NCI-H187 treated with DMSO at 0.1 percent for 48 hours (cell line): ENCODE results near the gene CELSR1.

Experiments
- DNase-seq: peaks from one replicate; lab custom pipeline; 2025; lab: John Stamatoyannopoulos, UW

CELSR1 gene, protein sequence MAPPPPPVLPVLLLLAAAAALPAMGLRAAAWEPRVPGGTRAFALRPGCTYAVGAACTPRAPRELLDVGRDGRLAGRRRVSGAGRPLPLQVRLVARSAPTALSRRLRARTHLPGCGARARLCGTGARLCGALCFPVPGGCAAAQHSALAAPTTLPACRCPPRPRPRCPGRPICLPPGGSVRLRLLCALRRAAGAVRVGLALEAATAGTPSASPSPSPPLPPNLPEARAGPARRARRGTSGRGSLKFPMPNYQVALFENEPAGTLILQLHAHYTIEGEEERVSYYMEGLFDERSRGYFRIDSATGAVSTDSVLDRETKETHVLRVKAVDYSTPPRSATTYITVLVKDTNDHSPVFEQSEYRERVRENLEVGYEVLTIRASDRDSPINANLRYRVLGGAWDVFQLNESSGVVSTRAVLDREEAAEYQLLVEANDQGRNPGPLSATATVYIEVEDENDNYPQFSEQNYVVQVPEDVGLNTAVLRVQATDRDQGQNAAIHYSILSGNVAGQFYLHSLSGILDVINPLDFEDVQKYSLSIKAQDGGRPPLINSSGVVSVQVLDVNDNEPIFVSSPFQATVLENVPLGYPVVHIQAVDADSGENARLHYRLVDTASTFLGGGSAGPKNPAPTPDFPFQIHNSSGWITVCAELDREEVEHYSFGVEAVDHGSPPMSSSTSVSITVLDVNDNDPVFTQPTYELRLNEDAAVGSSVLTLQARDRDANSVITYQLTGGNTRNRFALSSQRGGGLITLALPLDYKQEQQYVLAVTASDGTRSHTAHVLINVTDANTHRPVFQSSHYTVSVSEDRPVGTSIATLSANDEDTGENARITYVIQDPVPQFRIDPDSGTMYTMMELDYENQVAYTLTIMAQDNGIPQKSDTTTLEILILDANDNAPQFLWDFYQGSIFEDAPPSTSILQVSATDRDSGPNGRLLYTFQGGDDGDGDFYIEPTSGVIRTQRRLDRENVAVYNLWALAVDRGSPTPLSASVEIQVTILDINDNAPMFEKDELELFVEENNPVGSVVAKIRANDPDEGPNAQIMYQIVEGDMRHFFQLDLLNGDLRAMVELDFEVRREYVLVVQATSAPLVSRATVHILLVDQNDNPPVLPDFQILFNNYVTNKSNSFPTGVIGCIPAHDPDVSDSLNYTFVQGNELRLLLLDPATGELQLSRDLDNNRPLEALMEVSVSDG (N-terminal part only)

DNA sequence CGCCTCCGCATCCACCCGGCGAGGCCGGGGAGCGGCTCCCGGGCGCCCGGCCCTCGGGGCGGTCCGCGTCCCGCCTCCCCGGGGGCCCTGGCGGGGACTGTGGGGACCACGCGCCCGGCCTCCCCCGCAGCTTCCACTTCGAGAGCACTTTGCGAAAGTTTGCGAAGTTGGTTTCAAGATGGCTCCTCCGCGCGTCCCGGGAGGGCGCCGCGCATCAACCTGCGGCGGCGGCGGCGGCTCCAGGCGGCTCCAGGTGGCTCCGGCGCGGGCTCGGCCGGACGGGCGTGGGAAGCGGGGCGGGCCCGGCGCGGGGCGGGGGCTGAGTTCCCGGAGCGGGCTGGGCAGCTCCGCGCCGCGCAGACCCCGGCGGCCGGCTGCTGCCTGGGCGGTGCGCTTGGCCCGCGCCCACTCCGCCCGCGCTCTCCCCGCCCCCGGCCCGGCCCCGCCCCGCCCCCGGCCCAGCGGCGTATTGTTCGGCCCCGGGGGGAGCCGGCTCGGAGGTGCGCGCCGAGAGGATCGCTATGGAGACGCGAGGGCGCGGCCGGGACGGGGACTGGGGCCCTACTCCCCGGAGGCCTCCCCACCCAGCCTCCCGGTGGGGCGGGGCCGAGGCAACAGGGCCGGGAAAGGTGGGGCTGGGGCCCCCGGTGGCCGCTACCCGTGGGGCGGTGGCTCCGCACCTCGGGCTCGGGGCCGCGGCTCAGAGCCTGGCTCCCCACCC, at the start of gene CELSR1:
Gene CELSR1, minus strand, starts transcription at position 396 of the 721 bp plus-strand sequence. CDS start 450 bp downstream, outside the sequence.
- DNase-seq: no peak

DNA sequence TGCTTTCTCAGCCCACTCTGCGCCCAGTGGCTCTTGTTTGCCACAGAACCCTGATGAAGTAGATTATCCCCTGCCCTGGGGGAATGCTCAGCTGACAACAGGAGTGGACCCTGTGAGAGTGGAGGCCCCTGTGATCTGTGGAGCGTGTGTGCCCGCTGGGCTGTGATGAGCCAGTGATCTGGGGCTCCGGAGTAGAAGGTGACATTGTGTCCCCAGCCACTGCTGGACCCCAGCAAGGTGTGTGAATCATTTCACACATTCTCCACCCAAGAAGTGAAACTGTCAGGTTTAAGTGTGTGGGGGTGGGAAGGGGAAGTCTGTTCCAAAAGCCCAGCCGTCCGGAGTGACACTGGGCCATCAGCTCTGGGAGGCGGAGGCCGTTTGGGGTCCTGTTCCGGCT, 49.6 kb upstream of the CELSR1 start:
- DNase-seq: no peak

DNA sequence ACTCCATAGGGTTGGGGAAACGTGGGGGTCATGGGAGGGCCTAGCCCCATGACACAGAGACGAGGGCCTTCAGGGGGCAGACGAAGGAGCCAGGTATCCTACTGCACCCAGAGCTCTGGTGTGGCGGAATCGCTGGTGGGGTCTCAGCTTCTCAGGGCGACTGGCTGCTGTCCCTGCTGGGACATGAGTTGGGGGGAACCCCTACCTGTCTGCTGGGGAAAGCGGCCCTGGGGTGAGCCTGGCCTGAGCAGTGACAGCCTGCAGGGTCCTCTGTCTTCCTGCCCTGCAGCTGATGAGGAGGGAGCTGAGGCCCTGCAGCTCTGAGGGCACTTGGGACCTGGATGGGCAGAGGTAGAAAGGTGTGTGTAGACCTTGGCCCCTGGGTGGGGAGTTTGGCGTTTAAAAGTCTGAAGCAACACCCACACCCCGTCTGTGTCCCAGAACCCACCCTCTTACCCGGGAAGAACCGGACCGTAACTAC, 49.2 kb upstream of the CELSR1 start:
- DNase-seq: no peak

DNA sequence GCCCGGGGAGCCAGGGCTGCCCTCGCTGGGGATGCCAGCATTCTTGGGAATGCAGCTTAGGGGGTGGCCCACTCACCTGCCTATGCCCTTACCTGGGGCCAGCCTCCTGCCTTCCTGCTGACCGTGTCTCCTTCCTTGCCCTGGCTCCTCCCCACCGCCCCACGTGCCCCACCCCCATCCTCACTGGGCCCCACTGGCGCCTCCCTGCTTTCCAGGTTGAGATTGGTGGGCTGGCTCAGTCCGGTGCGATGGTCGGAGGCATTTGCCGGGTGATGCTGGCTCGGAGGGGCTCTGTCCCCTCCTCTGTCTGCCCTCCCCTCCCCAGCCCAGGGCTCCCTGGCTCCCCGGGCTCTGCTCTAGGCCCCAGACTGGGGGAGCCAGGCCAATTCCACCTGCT, 48.7 kb upstream of the CELSR1 start:
- DNase-seq: no peak

DNA sequence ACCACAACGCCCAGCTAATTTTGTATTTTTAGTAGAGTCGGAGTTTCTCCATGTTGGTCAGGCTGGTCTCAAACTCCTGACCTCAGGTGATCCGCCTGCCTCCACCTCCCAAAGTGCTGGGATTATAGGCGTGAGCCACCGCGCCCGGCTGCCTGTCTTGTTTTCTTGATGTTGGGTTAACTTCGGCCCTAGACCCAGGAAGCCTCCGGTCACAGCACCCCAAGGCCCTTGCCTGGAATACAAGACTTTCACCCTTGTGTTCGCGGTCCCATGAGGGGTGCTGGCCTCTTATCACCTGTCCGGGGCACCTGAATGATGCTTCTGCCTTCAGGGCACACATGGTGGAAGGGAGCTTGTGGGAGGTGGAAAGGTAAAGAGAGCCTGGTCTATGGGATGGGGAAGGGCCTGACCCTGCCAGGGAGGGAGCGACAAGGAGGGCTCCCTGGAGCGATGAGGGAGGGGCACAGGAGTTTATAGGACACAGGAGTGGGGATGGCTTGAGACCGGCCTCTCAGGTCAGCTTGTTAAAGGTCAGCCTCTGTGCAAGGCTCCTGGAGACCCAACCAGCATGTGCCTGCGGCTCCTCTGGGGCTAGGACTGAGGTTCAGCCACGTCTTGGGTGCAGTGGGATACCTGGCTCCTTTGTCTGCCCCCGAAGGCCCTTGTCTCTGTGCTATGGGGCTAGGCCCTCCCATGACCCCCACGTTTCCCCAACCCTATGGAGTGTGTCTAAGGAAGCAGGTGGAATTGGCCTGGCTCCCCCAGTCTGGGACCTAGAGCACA, 48.1 kb upstream of the CELSR1 start:
- no peak for DNase-seq

DNA sequence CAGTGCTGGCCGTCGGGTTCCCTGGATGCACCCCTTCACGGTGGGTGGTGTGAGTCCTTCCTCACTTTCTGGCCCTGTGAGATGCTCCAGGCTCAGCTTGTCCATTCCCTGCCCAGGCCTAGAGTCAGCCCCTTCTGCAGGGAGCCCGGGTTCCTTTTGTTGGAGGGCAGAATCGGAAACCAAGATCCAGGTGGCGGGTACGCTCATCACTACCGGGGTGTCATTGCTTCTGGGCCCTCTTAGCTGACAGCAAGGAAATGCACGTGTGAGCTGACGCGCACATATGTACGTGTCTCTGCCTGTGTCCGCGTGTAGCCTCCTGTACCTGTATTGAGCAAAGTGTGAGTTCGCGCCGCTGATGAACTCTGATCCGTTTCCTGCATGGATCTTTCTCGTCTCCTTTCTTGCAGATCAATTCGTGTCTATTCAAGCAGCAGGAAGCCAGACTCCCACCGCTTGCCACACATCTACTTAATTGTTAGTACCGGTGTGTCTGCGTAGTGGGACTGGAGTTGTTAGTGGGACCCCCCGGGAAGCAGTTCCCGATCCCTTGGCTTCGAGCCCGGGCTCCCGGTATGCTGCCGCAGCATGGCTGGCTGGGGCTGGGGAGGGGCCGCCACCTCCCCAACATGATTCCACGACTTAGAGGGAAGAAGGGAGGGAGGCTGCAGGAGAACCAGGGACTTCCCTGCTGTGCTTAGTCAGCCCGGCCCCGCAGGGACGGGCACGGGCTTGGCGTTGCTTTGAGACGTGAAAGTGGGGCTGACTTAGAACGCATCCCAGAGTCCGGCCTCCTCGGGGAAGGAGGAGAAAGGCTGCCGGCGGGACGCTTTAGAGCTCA, 46.9 kb upstream of the CELSR1 start:
- DNase-seq: no peak

DNA sequence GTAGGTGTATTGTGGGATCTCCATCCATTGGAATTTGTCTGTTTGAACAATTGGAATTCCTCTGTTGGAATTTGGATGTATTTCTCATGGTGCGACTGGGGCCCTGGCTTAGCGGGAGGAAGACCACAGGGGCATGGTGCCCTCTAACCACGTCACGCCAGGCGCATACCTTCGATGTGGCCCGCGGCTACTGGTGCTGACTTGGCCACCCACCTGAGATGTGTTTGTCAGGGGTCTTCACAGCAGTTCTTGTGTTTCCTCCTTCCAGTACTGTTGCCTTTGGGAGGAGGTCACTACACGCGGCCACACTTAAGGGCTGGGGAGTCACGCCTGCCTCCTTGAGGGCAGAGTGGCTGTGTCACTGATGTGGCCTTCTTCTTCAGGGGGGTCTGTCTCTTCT, 46.2 kb upstream of the CELSR1 start:
- DNase-seq: no peak

DNA sequence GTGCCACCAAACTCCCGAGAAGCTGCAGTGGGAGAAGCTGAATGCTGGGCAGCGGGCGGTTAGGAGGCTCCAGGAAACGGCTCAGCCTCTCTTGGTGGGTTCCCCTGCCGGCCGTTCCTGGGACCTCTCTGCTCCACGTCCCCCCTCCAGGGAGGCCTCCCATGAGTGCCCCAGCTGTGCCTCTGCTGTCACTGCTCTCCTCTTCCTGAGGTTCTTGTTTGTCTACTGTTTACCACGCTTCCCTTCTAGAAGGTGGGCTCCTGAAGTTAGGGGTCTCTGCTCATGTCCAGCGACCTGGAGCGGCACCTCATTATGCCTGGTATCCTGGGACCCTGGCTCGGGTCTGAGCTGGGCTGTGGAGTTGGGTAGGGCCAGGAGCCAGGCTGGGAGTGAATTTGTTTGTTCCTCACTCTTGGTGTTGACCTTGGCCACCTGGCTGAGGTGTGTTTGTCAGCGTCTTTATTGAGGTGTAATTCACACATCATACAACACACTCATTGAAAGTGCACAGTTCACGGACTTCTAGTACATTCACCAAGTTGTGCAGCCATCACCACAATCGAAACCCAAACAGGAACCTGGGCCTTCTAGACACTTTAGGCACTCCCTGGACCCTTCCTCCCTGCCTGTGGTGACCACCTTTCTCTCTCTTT, 45.0 kb upstream of the CELSR1 start:
- no peak for DNase-seq

DNA sequence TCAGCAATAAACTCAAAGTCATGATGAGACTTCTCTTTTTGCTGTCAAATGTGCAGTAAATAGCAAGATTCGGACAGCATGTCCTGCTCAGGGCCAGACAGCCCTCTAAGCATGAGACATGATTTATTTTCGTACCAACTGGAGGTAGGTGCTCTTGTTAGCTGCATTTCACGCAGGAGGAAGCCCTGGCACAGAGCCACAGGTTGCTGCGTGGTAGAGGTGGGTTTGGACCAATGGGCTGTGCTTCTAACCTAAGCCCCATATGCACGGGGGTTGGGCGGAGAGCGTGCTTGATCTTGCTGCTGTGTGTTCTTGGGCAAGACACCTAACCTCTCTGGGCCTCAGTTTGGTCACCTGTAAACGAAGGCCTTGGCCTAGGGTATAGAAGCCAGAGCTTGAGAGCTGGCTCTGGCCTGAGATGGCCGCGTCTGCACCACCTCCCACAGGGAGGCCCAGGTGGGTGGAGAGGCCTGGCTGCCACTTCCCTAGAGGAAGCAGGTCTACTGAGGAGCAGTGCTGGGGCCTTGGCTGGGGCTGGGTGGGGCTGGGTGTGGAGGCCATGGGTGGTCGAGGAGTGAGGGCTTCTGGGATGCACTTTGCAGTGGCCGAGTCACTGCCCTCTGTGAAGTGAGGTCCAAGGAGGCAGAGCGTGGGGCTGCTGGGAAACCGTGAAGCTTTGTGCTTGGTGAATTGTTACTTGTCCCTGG, 44.3 kb upstream of the CELSR1 start:
- DNase-seq: no peak

DNA sequence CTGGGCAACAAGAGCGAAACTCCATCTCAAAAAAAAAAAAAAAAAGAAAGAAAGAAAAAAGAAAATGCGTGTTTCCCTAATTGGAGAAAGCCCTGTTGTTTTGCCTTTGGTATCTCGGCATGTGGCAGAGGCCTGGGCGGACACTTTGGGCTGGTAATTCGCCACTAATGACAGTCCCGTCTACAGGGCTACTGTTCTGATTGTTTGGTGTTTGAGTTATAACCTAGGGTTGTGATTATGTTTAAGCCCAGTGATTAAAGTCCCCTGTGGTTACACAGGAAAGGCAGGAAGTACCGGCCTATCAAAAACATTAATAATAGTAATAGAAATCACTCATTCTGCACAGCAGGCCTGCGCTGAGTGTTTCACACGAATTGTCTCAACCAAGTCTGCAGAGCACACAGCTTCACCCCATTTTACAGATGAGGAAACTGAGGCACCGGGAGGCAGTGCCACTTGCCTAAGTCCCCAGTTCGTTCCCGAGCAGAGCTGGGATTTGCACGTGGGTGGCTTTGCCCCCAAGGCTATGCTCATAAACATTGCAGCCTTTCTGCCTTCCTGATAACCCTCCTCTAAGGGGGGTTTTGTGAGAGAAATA, 43.6 kb upstream of the CELSR1 start:
- DNase-seq: no peak

DNA sequence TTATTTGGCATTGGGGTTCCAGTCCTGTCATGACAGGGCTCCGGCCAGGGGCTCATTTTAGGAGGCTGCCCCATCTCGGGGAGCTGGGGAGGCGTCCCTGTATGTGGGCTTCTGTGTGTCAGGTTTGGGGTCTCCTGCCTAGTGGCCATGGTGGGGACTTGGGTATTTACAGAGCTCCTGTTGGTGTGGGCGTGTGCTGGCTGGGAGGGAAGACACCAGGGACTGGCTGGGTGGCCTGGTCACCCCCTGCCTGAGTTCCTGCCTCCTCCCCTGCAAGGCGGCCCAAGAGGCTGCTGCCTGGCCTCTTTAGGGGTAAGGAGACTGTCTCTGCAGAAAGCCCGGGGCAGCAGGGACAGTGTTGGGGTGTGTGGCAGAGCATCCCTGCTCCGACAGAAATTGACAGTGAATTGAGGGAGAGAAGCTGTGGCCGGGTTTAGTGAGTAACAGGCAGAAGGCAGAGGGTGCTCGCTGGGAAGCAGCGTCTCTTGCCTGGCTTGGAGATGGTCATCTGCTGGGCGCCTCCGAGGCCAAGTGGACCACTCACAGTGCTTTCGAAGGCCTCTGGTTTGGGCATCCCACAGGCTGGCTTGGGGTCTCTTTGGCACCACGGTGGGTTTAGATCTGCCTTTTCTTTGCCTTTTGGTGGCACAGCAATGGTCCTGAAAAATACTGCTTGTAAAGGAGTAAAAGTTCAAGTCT, 42.5 kb upstream of the CELSR1 start:
- DNase-seq: no peak

DNA sequence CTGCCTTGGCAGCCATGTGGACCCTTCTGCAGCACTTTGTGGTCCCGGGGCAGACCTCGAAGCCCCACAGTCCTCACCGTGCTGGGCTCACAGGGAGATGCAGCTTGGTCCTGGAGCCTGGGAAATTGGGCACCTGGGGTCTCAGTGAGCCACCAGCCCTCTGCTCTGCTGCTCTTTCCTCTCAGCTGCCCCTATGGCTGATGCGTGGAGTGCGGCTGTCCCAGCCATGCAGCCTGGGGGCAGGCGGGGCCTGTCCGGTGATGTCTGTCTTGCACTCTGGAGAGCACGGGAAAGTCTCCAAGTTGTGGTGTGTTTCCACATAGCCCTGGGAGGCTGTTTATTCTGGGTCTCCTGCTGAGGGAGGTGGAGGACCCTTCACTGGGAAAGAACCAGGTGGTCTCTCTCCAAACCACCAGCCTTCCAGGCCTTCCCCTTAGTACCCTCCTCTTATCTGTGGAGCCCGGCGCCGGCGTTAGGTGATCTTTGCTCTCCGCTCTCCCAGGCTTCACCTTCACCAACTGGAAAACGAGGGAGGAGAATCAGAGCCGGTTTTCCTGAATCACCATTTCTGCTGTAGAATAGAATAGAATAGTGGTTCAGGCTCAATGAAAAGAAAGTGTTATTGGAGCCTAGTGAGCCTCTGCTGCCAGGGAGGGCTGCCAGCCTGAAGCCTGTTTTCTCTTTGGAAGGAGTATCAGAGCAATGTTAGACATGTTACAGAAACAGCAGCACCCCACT, 41.6 kb upstream of the CELSR1 start:
- DNase-seq: no peak

DNA sequence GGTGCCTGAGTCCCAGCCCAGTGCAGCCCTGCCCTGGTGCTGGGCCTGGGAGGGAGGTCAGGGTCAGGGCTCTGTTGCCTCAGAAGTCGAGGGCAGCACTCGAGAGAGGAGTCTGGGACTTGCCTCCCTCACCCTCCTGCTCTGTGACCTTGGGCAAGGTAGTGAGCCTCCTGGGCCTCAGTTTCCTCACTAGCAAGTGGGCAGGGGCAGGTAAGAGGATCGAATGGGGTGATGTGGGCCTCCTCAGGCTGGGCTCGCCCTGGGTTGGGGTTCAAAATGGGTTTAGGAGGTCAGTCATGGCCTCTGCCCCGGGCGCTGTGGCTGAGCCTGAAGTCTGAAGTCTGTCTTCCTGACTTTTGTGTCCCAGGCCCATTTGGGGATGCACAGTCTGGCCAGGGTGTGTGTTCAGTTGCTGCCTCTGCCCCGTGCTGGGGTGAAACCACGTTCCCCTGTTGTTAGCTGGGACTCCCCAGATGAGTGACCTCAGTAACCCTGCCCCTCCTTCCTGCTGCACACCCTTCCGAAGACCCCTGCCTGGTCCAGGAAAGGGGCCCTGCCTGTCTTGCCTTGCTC, 40.9 kb upstream of the CELSR1 start:
- DNase-seq: no peak

DNA sequence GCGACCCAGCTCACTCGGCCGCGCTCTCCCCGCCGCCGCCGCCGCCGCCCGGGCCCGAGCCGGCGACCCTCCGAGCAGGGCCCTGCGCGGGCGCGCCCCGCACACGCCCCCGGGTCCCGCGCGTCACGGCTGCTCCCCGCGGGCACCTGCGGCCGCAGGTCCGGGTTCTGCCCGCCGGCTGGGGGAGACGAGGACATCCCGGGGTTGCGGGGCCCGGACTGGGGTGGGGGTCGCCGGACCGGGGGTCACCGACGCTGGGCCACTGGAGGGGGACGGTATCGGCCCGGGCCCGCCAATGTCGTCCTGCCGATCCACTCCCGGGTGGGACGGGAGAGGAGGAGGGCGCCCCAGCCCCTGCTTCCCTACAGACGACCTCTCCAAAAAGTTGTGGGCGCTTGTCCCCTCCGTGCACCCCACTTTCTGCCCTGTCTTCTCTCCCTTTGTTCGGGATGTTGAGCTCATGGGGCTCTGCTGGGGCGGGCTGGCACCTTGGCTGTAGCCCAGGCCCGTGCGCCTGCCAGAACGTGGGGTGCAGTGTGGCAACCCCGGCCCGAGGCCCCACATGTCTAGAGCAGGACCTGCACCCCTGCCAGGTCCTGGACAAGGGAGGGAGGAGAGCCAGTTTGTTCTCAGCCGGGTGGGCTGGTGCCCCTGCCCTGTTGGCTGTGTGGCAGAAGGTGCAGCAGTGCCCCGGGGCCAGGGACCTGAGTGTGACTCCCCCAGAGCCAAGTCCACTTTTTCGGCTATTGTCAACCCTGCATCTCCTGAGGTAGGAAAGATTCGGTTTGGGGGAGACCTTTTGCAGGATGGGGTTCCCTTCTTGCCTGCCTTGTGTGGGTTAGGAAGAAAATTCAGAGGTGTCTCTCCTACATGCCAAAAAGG, 40.2 kb upstream of the CELSR1 start:
- DNase-seq: no peak

DNA sequence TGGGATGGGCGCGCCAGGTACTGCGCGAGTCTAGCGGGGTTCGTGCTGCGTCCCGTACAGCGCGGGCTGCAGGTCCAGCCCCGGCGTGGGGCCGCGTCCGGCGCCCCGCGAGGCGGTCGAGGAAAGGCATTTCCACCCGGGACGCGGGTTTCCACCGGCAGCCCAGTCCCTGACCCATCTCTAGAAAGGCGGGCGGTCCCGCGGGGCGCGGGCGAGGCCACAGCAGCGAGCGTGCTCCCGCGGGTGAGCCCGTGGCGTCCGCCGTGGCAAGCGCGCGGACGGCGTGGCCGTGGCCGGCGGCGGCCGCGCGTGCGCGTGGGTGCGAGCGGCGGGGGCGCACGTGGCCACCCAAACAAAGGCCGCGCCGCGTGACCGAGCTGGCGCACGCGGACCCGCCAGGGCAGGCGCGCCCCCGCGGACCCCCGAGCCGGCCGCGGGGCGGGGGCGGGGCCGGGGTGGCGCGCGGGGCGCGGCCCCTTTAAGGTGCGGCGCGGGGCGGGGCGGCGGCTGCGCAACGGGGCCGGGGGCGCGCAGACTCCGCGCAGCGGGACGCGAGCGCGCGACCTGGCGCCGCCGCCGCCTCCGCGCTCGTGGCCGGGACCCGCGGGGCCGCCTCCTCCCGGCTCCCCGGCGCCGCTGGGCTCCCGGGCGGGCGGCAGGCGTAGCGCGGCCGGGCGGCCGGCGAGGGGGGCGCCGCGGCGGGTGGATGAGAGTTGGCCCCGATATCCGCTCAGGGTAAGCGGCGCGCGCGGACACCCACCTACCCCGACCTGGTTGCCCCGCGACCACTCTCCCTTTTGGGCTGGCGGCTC, 39.3 kb upstream of the CELSR1 start:
- no peak for DNase-seq
